HL-60 (cell line): ENCODE results near the gene ABCF2.

Experiments used
- CTCF ChIP-seq: IDR thresholded peaks from one replicate; pipeline ENCODE4 v1.5.1; 2011; ENCODE audit warnings: low read length, control low read depth, inconsistent platforms; ENCODE audit not compliant: insufficient read depth
- GABPA ChIP-seq: IDR thresholded peaks from 2 replicates; pipeline ENCODE4 v1.6.1; 2012; ENCODE audit warnings: low read depth
- POLR2AphosphoS5 ChIP-seq: IDR thresholded peaks from 2 replicates; pipeline ENCODE4 v1.6.1; 2012; ENCODE audit warnings: low read depth
- REST ChIP-seq: IDR thresholded peaks from 2 replicates; pipeline ENCODE4 v1.6.1; 2012; ENCODE audit warnings: low read depth; ENCODE audit not compliant: insufficient replicate concordance

- TF ChIP-seq CTCF (no peak), REST (no peak), GABPA (no peak), POLR2AphosphoS5 (no peak)
These were observed 53.4 kb downstream of the ABCF2 start for GRCh38 chr7:151173386-151174245.
